ENCODE measurements around the gene ZNF436. TPM values are rescaled to one million over a fixed set of nuclear protein-coding genes. Genes with fewer than 3 reads are reported as not detected.

The ZNF436 gene
- total and polyA plus RNA-seq, 9 of the 15 experiments (the other 6 are each of a cell fraction or from before 2014, with no cell fraction given) = 2.1 to 11.3 (median 6.8) TPM

DNA sequence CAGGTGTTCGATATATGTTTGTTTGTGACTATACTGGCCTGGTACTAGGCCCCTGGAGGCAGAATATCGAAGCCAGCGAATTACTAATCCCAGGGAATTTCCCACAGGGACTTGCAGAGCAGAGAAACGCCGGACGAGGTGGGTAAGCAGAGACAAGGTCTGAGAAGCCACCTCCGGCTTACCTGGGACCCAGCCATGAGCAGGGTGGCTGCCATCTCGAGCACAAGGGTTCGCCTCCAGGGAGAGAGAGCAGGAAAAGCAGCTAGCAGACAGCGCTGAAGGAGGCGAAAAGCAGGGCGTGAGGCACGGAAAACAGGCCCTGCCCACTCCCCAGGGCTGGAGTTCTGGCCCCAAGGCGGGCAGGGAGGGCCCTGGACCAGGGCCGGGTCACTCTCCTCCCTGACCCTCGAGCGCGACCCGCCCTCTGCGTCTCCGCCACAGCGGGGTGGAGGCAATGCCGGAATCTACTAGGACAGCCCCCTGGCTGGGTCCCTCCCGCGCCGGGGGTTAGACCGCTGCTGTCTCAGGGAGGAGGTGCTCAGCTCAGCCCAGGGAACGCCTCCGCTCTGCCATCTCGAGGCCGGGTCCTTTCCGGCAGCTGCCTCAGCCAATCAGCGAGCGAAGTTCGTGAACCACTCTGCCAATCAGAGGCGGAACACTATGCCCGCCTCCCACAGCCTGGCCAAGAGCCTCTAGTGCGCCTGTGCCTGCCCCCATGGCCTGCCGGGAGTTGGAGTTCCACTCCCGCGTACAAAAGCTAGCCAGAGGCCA is 1.7 kb downstream of the ZNF436 start (continued):
- TF ChIP-seq HNRNPK (IDR thresholded peaks at IDR 0.05; ENCODE audit: low read depth, low read length, poor library complexity, severe bottlenecking) (no peak), PTRF (tag; IDR thresholded peaks at IDR 0.05) (no peak), SLC30A9 (CRISPR knock-in tag; IDR thresholded peaks at IDR 0.05) (no peak), NEUROD1 (IDR thresholded peaks at IDR 0.05; ENCODE audit: borderline replicate concordance, low read depth, low read length, partially characterized antibody) (peak; percentile 92), U2AF1 (optimal IDR thresholded peaks at IDR 0.05; ENCODE audit: low read depth, low read length) (no peak), NFIC (IDR thresholded peaks at IDR 0.05) (no peak), POLR2AphosphoS5 (IDR thresholded peaks at IDR 0.05; ENCODE audit: control insufficient read depth, insufficient read depth, low read depth, low read length) (peak; percentile 62; the same call in 1 of the 2 replicates), NFRKB (IDR thresholded peaks at IDR 0.05; ENCODE audit: low read depth) (peak; percentile 68), SMARCA5 (IDR thresholded peaks at IDR 0.05) (peak; percentile 84; the same call in 1 of the 2 replicates), JUN (IDR thresholded peaks at IDR 0.05; ENCODE audit: borderline replicate concordance, low read depth, low read length) (no peak), JUN (CRISPR knock-in tag; IDR thresholded peaks at IDR 0.05; ENCODE audit: borderline replicate concordance) (no peak), FOXA3 (CRISPR knock-in tag; conservative IDR thresholded peaks at IDR 0.05 in 1 of 2, IDR thresholded peaks at IDR 0.05 in 1 of 2) (no peak), MYC (IDR thresholded peaks at IDR 0.05; ENCODE audit: low read depth, low read length) (peak; percentile 48; the same call in 1 of the 2 replicates), MYC (CRISPR knock-in tag; IDR thresholded peaks at IDR 0.05; ENCODE audit: borderline replicate concordance, low read depth) (no peak)
- TF ChIP-seq, protein P1, sequence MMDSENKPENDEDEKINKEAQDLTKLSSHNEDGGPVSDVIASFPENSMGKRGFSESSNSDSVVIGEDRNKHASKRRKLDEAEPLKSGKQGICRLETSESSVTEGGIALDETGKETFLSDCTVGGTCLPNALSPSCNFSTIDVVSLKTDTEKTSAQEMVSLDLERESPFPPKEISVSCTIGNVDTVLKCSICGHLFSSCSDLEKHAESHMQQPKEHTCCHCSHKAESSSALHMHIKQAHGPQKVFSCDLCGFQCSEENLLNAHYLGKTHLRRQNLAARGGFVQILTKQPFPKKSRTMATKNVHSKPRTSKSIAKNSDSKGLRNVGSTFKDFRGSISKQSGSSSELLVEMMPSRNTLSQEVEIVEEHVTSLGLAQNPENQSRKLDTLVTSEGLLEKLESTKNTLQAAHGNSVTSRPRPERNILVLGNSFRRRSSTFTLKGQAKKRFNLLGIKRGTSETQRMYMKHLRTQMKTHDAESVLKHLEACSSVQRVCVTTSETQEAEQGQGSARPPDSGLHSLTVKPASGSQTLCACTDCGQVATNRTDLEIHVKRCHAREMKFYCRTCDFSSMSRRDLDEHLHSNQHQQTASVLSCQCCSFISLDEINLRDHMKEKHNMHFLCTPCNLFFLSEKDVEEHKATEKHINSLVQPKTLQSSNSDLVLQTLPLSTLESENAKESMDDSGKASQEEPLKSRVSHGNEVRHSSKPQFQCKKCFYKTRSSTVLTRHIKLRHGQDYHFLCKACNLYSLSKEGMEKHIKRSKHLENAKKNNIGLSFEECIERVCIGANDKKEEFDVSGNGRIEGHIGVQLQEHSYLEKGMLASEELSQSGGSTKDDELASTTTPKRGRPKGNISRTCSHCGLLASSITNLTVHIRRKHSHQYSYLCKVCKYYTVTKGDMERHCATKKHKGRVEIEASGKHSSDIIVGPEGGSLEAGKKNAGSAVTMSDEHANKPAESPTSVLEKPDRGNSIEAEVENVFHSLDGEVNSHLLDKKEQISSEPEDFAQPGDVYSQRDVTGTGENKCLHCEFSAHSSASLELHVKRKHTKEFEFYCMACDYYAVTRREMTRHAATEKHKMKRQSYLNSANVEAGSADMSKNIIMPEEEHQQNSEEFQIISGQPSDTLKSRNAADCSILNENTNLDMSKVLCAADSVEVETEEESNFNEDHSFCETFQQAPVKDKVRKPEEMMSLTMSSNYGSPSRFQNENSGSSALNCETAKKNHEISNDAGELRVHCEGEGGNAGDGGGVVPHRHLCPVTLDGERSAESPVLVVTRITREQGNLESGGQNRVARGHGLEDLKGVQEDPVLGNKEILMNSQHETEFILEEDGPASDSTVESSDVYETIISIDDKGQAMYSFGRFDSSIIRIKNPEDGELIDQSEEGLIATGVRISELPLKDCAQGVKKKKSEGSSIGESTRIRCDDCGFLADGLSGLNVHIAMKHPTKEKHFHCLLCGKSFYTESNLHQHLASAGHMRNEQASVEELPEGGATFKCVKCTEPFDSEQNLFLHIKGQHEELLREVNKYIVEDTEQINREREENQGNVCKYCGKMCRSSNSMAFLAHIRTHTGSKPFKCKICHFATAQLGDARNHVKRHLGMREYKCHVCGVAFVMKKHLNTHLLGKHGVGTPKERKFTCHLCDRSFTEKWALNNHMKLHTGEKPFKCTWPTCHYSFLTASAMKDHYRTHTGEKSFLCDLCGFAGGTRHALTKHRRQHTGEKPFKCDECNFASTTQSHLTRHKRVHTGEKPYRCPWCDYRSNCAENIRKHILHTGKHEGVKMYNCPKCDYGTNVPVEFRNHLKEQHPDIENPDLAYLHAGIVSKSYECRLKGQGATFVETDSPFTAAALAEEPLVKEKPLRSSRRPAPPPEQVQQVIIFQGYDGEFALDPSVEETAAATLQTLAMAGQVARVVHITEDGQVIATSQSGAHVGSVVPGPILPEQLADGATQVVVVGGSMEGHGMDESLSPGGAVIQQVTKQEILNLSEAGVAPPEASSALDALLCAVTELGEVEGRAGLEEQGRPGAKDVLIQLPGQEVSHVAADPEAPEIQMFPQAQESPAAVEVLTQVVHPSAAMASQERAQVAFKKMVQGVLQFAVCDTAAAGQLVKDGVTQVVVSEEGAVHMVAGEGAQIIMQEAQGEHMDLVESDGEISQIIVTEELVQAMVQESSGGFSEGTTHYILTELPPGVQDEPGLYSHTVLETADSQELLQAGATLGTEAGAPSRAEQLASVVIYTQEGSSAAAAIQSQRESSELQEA (IDR thresholded peaks at IDR 0.05; ENCODE audit: low read depth) = no peak
- TF ChIP-seq, protein P2, sequence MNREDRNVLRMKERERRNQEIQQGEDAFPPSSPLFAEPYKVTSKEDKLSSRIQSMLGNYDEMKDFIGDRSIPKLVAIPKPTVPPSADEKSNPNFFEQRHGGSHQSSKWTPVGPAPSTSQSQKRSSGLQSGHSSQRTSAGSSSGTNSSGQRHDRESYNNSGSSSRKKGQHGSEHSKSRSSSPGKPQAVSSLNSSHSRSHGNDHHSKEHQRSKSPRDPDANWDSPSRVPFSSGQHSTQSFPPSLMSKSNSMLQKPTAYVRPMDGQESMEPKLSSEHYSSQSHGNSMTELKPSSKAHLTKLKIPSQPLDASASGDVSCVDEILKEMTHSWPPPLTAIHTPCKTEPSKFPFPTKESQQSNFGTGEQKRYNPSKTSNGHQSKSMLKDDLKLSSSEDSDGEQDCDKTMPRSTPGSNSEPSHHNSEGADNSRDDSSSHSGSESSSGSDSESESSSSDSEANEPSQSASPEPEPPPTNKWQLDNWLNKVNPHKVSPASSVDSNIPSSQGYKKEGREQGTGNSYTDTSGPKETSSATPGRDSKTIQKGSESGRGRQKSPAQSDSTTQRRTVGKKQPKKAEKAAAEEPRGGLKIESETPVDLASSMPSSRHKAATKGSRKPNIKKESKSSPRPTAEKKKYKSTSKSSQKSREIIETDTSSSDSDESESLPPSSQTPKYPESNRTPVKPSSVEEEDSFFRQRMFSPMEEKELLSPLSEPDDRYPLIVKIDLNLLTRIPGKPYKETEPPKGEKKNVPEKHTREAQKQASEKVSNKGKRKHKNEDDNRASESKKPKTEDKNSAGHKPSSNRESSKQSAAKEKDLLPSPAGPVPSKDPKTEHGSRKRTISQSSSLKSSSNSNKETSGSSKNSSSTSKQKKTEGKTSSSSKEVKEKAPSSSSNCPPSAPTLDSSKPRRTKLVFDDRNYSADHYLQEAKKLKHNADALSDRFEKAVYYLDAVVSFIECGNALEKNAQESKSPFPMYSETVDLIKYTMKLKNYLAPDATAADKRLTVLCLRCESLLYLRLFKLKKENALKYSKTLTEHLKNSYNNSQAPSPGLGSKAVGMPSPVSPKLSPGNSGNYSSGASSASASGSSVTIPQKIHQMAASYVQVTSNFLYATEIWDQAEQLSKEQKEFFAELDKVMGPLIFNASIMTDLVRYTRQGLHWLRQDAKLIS (CRISPR knock-in tag; IDR thresholded peaks at IDR 0.05) = no peak
